SK-N-SH (cell line): ENCODE measurements around the gene NRIP2.

ENCODE experiments used
- EP300 ChIP-seq, 2 experiments: IDR thresholded peaks; 2 replicates each; pipeline versions ENCODE4 v1.4.0 to v1.6.1; 2012; ENCODE audit warnings: borderline replicate concordance in 1 of 2, low read depth in 1 of 2, low read length in 1 of 2
- EZH2phosphoT487 ChIP-seq: fragments of 200-600 bp; sonication (generic); IDR thresholded peaks from 2 replicates; pipeline ENCODE4 v1.6.1; 2017; ENCODE audit warnings: low read depth, mixed run types, mild to moderate bottlenecking, antibody characterized with exemption, moderate library complexity, borderline replicate concordance
- FOXM1 ChIP-seq: IDR thresholded peaks from 2 replicates; pipeline ENCODE4 v1.4.0; 2012; ENCODE audit warnings: low read depth, mild to moderate bottlenecking
- GABPA ChIP-seq: IDR thresholded peaks from 2 replicates; pipeline ENCODE4 v1.4.0; 2012; ENCODE audit warnings: low read depth, mild to moderate bottlenecking
- IRF3 ChIP-seq: fragments of 150-350 bp; IDR thresholded peaks from 2 replicates; pipeline ENCODE4 v1.6.1; 2016; ENCODE audit warnings: mild to moderate bottlenecking, low read depth, low read length
- JUND ChIP-seq: IDR thresholded peaks from 2 replicates; pipeline ENCODE4 v1.4.0; 2012
- NFIC ChIP-seq: IDR thresholded peaks from 2 replicates; pipeline ENCODE4 v1.4.0; 2012; ENCODE audit warnings: borderline replicate concordance
- RAD21 ChIP-seq: IDR thresholded peaks from 2 replicates; pipeline ENCODE4 v1.6.1; 2012; ENCODE audit warnings: mild to moderate bottlenecking, low read length
- SIN3A ChIP-seq: IDR thresholded peaks from 2 replicates; pipeline ENCODE4 v1.6.1; 2012; ENCODE audit warnings: low read depth, mild to moderate bottlenecking, low read length, moderate library complexity, borderline replicate concordance
- TEAD4 ChIP-seq: IDR thresholded peaks from 2 replicates; pipeline ENCODE4 v1.4.0; 2012; ENCODE audit warnings: mild to moderate bottlenecking, borderline replicate concordance; ENCODE audit not compliant: insufficient read depth
- TF ChIP-seq, protein P1 (sequence below): fragments of 200-600 bp; sonication (generic); IDR thresholded peaks from 2 replicates; pipeline ENCODE4 v1.6.1; 2017; ENCODE audit warnings: antibody characterized with exemption, mild to moderate bottlenecking, moderate library complexity

DNA sequence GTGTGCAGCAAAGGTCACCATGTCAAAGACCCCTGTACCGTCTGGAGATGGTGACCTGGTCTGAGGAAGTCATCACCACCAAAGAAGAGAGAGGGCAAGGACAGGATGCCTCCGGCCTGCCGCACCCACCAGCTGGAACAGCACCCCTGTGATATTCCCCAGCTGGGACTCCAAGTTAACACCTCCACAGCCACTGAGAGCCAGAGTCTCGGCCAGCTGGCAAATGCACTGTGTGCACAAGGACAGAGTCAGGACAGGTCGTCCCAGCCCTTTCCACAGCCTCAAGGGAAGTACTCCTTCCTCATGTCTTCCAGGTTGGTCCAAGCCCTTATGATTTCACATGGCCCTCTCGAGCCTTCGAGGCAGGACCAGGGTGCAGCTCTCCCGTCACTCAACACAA is 59.4 kb downstream of the NRIP2 start:
- TF ChIP-seq, protein P1, sequence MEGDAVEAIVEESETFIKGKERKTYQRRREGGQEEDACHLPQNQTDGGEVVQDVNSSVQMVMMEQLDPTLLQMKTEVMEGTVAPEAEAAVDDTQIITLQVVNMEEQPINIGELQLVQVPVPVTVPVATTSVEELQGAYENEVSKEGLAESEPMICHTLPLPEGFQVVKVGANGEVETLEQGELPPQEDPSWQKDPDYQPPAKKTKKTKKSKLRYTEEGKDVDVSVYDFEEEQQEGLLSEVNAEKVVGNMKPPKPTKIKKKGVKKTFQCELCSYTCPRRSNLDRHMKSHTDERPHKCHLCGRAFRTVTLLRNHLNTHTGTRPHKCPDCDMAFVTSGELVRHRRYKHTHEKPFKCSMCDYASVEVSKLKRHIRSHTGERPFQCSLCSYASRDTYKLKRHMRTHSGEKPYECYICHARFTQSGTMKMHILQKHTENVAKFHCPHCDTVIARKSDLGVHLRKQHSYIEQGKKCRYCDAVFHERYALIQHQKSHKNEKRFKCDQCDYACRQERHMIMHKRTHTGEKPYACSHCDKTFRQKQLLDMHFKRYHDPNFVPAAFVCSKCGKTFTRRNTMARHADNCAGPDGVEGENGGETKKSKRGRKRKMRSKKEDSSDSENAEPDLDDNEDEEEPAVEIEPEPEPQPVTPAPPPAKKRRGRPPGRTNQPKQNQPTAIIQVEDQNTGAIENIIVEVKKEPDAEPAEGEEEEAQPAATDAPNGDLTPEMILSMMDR = no peak
- TF ChIP-seq EP300 (IDR thresholded peaks at IDR 0.05; ENCODE audit: borderline replicate concordance in 1 of 2, low read depth in 1 of 2, low read length in 1 of 2) (no peak), RAD21 (no peak), TEAD4 (no peak), EZH2phosphoT487 (no peak), JUND (no peak), SIN3A (no peak), IRF3 (no peak), NFIC (no peak), FOXM1 (no peak), GABPA (no peak)
